Measurements from ENCODE around the gene RANBP9. TPM values are rescaled to one million over a fixed set of nuclear protein-coding genes. Genes with fewer than 3 reads are reported as not detected.

The RANBP9 gene
- total RNA-seq, 1 donor from 2014 or later = 41.7 TPM

- peak; percentile 52 for DNase-seq (ENCODE audit: low spot score)
Measured at GRCh38 chr6:13710552-13711323, 897 bp downstream of the RANBP9 start.

GRCh38 chr6:13709689-13710551 is 1.7 kb downstream of the RANBP9 start:
- no peak for DNase-seq (ENCODE audit: low spot score)

GRCh38 chr6:13708736-13709135 is 2.9 kb downstream of the RANBP9 start:
- DNase-seq (ENCODE audit: low spot score) = no peak

GRCh38 chr6:13703496-13703895 is 8.1 kb downstream of the RANBP9 start:
- no peak for DNase-seq (ENCODE audit: low spot score)

- DNase-seq (ENCODE audit: low spot score) = no peak
Measured at GRCh38 chr6:13702809-13703302, 8.8 kb downstream of the RANBP9 start.

- no peak for DNase-seq (ENCODE audit: low spot score)
Measured at GRCh38 chr6:13700232-13700631, 11.4 kb downstream of the RANBP9 start.

- no peak for DNase-seq (ENCODE audit: low spot score)
Measured at GRCh38 chr6:13698715-13699114, 12.9 kb downstream of the RANBP9 start.

- no peak for DNase-seq (ENCODE audit: low spot score)
Measured at GRCh38 chr6:13697857-13698256, 13.8 kb downstream of the RANBP9 start.

GRCh38 chr6:13696226-13696625 is 15.4 kb downstream of the RANBP9 start:
- DNase-seq (ENCODE audit: low spot score) = no peak

GRCh38 chr6:13695252-13695651 is 16.4 kb downstream of the RANBP9 start:
- DNase-seq (ENCODE audit: low spot score) = no peak

- no peak for DNase-seq (ENCODE audit: low spot score)
Measured at GRCh38 chr6:13694562-13694961, 17.1 kb downstream of the RANBP9 start.

- DNase-seq (ENCODE audit: low spot score) = no peak
Measured at GRCh38 chr6:13689511-13690256, 22.0 kb downstream of the RANBP9 start.

GRCh38 chr6:13688692-13689196 is 22.9 kb downstream of the RANBP9 start:
- no peak for DNase-seq (ENCODE audit: low spot score)

GRCh38 chr6:13687917-13688351 is 23.7 kb downstream of the RANBP9 start:
- DNase-seq (ENCODE audit: low spot score) = no peak

GRCh38 chr6:13684855-13685254 is 26.8 kb downstream of the RANBP9 start:
- no peak for DNase-seq (ENCODE audit: low spot score)

- no peak for DNase-seq (ENCODE audit: low spot score)
Measured at GRCh38 chr6:13683038-13683437, 28.6 kb downstream of the RANBP9 start.

GRCh38 chr6:13682346-13682745 is 29.3 kb downstream of the RANBP9 start:
- DNase-seq (ENCODE audit: low spot score) = no peak

- no peak for DNase-seq (ENCODE audit: low spot score)
Measured at GRCh38 chr6:13681305-13682061, 30.2 kb downstream of the RANBP9 start.

- no peak for DNase-seq (ENCODE audit: low spot score)
Measured at GRCh38 chr6:13680448-13680968, 31.1 kb downstream of the RANBP9 start.

GRCh38 chr6:13679996-13680395 is 31.6 kb downstream of the RANBP9 start:
- DNase-seq (ENCODE audit: low spot score) = no peak

Measured in ureter (tissue), 1 donor.